Kidney (tissue), 14 donors: ENCODE measurements around the gene UBP1. TPM values are rescaled to one million over a fixed set of nuclear protein-coding genes. Genes with fewer than 3 reads are reported as not detected.

Experiments
- DNase-seq, 5 donors: peaks; one replicate each; pipeline ENCODE4 v3.0.0-alpha.2; 2013 to 2020
- FAIRE-seq: peaks from 2 replicates; lab custom pipeline; 2012; peaks lifted over from hg19 to GRCh38; lab: Jason Lieb, UNC
- H3K27ac ChIP-seq, 2 donors: one replicate each; pipeline ENCODE4 v1.7.0; 2013; ENCODE audit warnings: low read depth in 2 of 2, low read length in 2 of 2, inconsistent platforms in 1 of 2
- H3K27me3 ChIP-seq: one replicate; pipeline ENCODE4 v1.7.1; 2013; ENCODE audit warnings: low read length, inconsistent platforms; ENCODE audit not compliant: control insufficient read depth, insufficient read depth
- H3K36me3 ChIP-seq, 3 donors: one replicate each; pipeline versions ENCODE4 v1.7.0 to v1.7.1; 2013; ENCODE audit warnings: low read length in 3 of 3, control low read depth in 1 of 3, inconsistent platforms in 1 of 3; ENCODE audit not compliant: insufficient read depth in 3 of 3, control insufficient read depth in 2 of 3
- H3K4me1 ChIP-seq, 3 donors: one replicate each; pipeline versions ENCODE4 v1.7.0 to v1.7.1; 2013; ENCODE audit warnings: low read length in 3 of 3, inconsistent platforms in 1 of 3, low read depth in 1 of 3; ENCODE audit not compliant: control insufficient read depth in 2 of 3, insufficient read depth in 2 of 3
- H3K4me3 ChIP-seq, 3 donors: one replicate each; pipeline versions ENCODE4 v1.7.0 to v1.8.1; 2013; ENCODE audit warnings: low read length in 3 of 3, control low read depth in 1 of 3, inconsistent platforms in 1 of 3
- H3K9ac ChIP-seq, 3 donors: one replicate each; pipeline versions ENCODE4 v1.7.0 to v1.7.1; 2013; ENCODE audit warnings: low read length in 3 of 3, control low read depth in 1 of 3, inconsistent platforms in 1 of 3
- H3K9me3 ChIP-seq, 3 donors: one replicate each; pipeline versions ENCODE4 v1.7.0 to v1.7.1; 2013; ENCODE audit warnings: low read length in 3 of 3, control low read depth in 1 of 3, inconsistent platforms in 1 of 3; ENCODE audit not compliant: control insufficient read depth in 2 of 3, insufficient read depth in 1 of 3
- CTCF ChIP-seq: IDR thresholded peaks from 3 replicates; pipeline ENCODE4 v1.5.1; 2012; ENCODE audit warnings: mild to moderate bottlenecking, moderate library complexity, borderline replicate concordance; ENCODE audit not compliant: insufficient read depth; ENCODE audit errors: extremely low read depth
- intact Hi-C: fragments of 100-400 bp; cut with DNase I; formaldehyde crosslinking; loops from one replicate; pipeline ENCODE4 v1.11.1; 2022
- polyA plus RNA-seq: library from polyadenylated mRNA; stranded (reverse); fragments of 350-450 nt; fragmentation: Illumina TruSeq; extraction: RNeasy Lipid Tissue Mini Kit (QIAGEN cat#74804); gene quantifications from one replicate; pipeline ENCODE4 v1.2.3, GENCODE V29; 2014; ENCODE audit warnings: low read depth, low replicate concordance; ENCODE audit not compliant: insufficient read depth
- total RNA-seq: library from RNA; stranded (reverse); fragmentation: NEBNext Ultra II Directional; extraction: Animal tissue kit (Norgen Biotek cat#: 25700); gene quantifications from one replicate; pipeline ENCODE4 v1.2.1, GENCODE V29; 2021
- donor health status: control.
- donor health status: control.
- donor health status: control.
- donor health status: control.
- donor health status: control.
- donor health status: DM: yes; HTN: yes; CAD: no.
- donor health status: Normal renal cell carcinoma (clear cell type).

Gene UBP1
- total and polyA plus RNA-seq, 2 donors from 2014 or later, result 20.4 to 57.0 TPM

- intact Hi-C loops, result no loop called here
- H3K27ac ChIP-seq, result peak overlapping the region; percentile 29 to 41
- H3K27me3 ChIP-seq, result no peaks in the 10 kb centered on the region
- TF ChIP-seq CTCF, result no peak
- no peak for FAIRE-seq
- H3K9ac ChIP-seq, result peak overlapping the region in 1 of 3 donors; percentile 26
- no peaks in the 10 kb centered on the region for H3K36me3 ChIP-seq
- no peaks in the 10 kb centered on the region for H3K9me3 ChIP-seq
- peaks cover 0 to 27% (median 14%) of the 10 kb centered on the region in 3 donors for H3K4me1 ChIP-seq
- H3K4me3 ChIP-seq, result peak overlapping the region; percentile 72 to 78 (median 76)
- peak in 2 of 5 donors; percentile 48 to 54 for DNase-seq
Observed at GRCh38 chr3:33438284-33438668, 1.9 kb downstream of the UBP1 start.

DNA sequence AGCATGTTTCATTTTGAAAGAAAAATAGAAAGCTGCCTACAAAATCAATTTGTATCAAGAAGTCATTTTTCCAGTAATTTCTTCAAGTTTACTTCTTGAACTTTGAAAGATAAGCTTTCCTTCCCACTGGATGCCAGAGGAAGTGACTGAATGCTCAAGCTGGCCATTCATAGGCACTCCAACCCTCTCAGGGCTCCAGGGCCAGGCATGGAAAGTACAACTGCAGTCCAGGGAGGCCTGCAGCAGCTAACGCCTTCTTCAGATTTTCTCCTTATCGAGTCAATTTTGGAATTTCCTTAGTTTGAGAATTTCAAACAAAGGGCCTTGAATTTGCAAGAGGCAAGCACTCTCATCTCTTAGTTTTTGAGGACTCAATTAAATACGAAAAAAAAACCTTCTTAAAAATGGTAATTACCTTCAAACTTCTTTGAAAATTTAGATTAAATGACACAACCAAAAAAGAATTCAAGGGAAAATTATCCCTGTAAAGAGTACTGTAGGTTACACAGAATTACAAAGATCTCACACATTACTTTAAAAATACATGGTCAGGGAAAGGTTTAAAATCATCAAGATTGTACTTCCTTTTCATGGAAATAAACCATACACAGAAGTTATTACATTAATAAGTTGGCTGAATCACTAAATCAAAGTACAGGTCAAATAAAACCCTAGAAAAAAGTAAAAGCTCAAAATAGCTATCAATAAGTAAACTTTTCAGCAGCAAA is 2.5 kb downstream of the UBP1 start:
- peaks cover 0 to 27% (median 14%) of the 10 kb centered on the region in 3 donors for H3K4me1 ChIP-seq

DNA sequence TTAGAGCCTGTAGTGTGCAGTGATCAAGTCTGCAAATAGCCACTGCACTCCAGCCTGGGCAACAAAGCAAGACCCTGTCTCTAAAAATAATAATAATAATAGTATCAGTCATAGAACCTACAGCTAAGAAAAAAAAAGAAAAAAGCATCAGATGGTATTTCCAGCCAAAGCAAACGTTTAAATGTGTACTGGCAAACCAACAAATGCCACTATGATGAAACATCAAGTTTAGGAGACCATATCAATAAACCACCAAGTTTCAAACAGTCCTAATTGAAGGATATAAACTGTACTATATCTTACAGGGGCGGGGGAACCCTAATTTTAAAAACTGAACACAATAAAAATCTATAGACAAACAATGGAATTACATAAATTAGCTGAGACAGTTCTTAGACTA is 6.4 kb downstream of the UBP1 start:
- H3K9ac ChIP-seq, result no peak overlapping the region
- no peaks in the 10 kb centered on the region for H3K36me3 ChIP-seq
- no peak overlapping the region for H3K27ac ChIP-seq
- intact Hi-C loops, result no loop called here
- no peaks in the 10 kb centered on the region for H3K27me3 ChIP-seq
- H3K4me1 ChIP-seq, result peaks cover 0 to 28% (median 13%) of the 10 kb centered on the region in 3 donors
- H3K9me3 ChIP-seq, result no peaks in the 10 kb centered on the region
- H3K4me3 ChIP-seq, result no peak overlapping the region
- no peak for DNase-seq
- no peak for TF ChIP-seq CTCF
- FAIRE-seq, result no peak

More for the DNA sequence above, 2.5 kb downstream of the UBP1 start:
- peak in 3 of 5 donors; percentile 15 to 49 (median 25) for DNase-seq
- no peak for FAIRE-seq
- H3K9ac ChIP-seq, result peak overlapping the region in 1 of 3 donors; percentile 26
- peak overlapping the region; percentile 72 to 78 (median 76) for H3K4me3 ChIP-seq
- no peak for TF ChIP-seq CTCF
- no peaks in the 10 kb centered on the region for H3K36me3 ChIP-seq
- H3K9me3 ChIP-seq, result no peaks in the 10 kb centered on the region
- intact Hi-C loops, result no loop called here
- peak overlapping the region in 1 of 2 donors; percentile 41 for H3K27ac ChIP-seq
- H3K27me3 ChIP-seq, result no peaks in the 10 kb centered on the region
